ENCODE data around the gene VPS11.

Gene VPS11

DNA sequence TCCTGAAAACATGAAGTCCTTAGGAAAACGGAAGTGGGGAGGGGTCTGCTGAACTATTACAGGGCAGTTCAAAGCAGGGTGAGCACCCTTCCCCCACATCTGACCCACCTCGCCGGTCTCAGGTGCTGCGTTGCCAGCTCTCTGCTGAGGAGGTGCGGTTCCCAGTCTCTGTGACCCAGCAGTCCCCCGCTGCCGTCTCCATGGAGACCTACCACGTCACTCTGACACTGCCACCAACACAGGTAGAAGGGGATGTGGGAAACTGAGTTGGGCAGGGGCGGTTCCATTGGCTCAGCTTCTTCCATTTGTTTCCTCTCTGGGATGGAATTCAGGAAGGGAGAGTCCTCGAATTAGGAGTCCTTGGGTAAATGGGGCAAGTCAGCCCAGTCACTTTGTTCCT, 42.8 kb downstream of the VPS11 start:
- H2AFZ ChIP-seq (ENCODE audit: low read length) = no peak overlapping the region
- H3K4me1 ChIP-seq (ENCODE audit: insufficient read depth, low read length, poor library complexity, severe bottlenecking) = peaks cover 31% of the 10 kb centered on the region
- H3K79me2 ChIP-seq (ENCODE audit: insufficient read depth, low read length) = peaks cover 35% of the 10 kb centered on the region
- H4K20me1 ChIP-seq (ENCODE audit: insufficient read depth, low read length, poor library complexity, severe bottlenecking) = no peaks in the 10 kb centered on the region
- H3K4me3 ChIP-seq (ENCODE audit: low read length, poor library complexity, severe bottlenecking) = no peak overlapping the region
- H3K36me3 ChIP-seq (ENCODE audit: insufficient read depth, low read length) = peaks cover 11% of the 10 kb centered on the region; the same call in 1 of the 2 replicates
- no peaks in the 10 kb centered on the region for H3F3A ChIP-seq (ENCODE audit: low read depth)
- no peaks in the 10 kb centered on the region for H3K9me3 ChIP-seq (ENCODE audit: insufficient read depth, low read depth, low read length)
- TF ChIP-seq, protein P1, sequence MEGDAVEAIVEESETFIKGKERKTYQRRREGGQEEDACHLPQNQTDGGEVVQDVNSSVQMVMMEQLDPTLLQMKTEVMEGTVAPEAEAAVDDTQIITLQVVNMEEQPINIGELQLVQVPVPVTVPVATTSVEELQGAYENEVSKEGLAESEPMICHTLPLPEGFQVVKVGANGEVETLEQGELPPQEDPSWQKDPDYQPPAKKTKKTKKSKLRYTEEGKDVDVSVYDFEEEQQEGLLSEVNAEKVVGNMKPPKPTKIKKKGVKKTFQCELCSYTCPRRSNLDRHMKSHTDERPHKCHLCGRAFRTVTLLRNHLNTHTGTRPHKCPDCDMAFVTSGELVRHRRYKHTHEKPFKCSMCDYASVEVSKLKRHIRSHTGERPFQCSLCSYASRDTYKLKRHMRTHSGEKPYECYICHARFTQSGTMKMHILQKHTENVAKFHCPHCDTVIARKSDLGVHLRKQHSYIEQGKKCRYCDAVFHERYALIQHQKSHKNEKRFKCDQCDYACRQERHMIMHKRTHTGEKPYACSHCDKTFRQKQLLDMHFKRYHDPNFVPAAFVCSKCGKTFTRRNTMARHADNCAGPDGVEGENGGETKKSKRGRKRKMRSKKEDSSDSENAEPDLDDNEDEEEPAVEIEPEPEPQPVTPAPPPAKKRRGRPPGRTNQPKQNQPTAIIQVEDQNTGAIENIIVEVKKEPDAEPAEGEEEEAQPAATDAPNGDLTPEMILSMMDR (conservative IDR thresholded peaks at IDR 0.05; ENCODE audit: low read length) = no peak
- no peak for TF ChIP-seq EZH2phosphoT487 (IDR thresholded peaks at IDR 0.05; ENCODE audit: borderline replicate concordance)
- H3K9me2 ChIP-seq (replicated peaks; ENCODE audit: low read depth, low read length) = no peaks in the 10 kb centered on the region
- H3K27me3 ChIP-seq (ENCODE audit: insufficient read depth, low read length, poor library complexity, severe bottlenecking) = no peaks in the 10 kb centered on the region
- H3K4me2 ChIP-seq (ENCODE audit: low read depth, low read length, poor library complexity, severe bottlenecking) = peak overlapping the region; percentile 100
- no peak overlapping the region for H3K9ac ChIP-seq (ENCODE audit: low read depth, low read length, poor library complexity, severe bottlenecking)

DNA sequence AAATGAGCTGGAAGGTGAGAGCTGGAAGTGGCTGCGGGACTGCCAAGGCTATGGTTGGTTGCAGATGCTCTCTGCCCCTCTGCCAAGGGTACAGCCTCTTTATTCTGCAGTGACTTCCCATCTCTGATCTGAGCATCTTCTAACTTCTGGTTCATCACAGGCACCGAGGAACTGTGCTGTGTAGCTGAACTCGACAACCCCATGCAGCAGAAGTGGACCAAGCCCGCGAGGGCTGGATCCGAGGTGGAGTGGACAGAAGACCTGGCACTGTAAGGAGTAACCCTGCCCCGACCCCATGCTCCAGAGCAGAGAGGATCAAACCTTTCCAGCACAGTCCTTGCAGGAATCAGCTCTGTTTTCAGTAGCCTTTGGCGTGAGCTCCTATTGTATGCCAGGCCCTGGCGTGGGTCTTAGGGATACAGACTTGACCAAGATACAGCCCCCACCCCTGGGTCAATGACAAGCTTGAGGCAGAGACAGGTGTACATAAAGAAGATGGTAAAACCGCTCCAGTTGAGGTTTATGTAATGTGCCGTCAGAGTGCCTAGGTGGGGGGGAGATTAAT, 43.8 kb downstream of the VPS11 start:
- no peak overlapping the region for H2AFZ ChIP-seq (ENCODE audit: low read length)
- TF ChIP-seq EZH2phosphoT487 (IDR thresholded peaks at IDR 0.05; ENCODE audit: borderline replicate concordance) = no peak
- TF ChIP-seq, protein P1 (conservative IDR thresholded peaks at IDR 0.05; ENCODE audit: low read length) = no peak
- no peaks in the 10 kb centered on the region for H3K27me3 ChIP-seq (ENCODE audit: insufficient read depth, low read length, poor library complexity, severe bottlenecking)
- H3F3A ChIP-seq (ENCODE audit: low read depth) = no peaks in the 10 kb centered on the region
- no peak overlapping the region for H3K4me2 ChIP-seq (ENCODE audit: low read depth, low read length, poor library complexity, severe bottlenecking)
- peaks cover 35% of the 10 kb centered on the region for H3K79me2 ChIP-seq (ENCODE audit: insufficient read depth, low read length)
- H4K20me1 ChIP-seq (ENCODE audit: insufficient read depth, low read length, poor library complexity, severe bottlenecking) = no peaks in the 10 kb centered on the region
- peaks cover 11% of the 10 kb centered on the region; the same call in 1 of the 2 replicates for H3K36me3 ChIP-seq (ENCODE audit: insufficient read depth, low read length)
- H3K9me2 ChIP-seq (replicated peaks; ENCODE audit: low read depth, low read length) = no peaks in the 10 kb centered on the region
- H3K4me1 ChIP-seq (ENCODE audit: insufficient read depth, low read length, poor library complexity, severe bottlenecking) = peaks cover 26% of the 10 kb centered on the region
- H3K9me3 ChIP-seq (ENCODE audit: insufficient read depth, low read depth, low read length) = no peaks in the 10 kb centered on the region
- no peak overlapping the region for H3K4me3 ChIP-seq (ENCODE audit: low read length, poor library complexity, severe bottlenecking)
- H3K9ac ChIP-seq (ENCODE audit: low read depth, low read length, poor library complexity, severe bottlenecking) = no peak overlapping the region

DNA sequence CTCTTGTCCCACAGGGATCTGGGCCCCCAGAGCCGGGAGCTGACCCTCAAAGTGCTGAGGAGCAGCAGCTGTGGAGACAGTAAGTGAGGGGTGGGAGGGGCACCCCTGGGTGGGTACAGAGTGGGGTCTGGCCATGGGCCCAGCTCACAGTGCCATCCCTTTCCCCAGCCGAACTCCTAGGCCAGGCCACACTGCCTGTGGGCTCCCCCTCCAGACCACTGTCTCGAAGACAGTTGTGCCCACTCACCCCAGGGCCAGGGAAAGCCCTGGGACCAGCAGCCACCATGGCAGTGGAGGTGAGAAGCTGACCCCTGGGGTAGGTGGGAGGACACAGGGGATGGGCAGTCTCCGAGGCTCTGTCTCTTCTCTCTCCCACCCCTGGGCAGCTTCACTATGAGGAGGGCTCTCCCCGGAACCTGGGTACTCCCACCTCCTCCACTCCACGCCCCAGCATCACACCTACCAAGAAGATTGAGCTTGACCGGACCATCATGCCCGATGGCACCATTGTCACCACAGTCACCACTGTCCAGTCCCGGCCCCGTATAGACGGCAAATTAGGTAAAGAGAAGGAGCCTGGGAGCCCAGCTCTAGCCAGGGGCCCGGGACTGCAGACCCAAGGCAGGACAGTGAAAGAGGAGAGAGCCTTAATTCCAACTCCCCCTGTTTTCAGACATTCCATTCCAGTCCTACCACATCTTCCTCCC, 44.8 kb downstream of the VPS11 start:
- Histone ChIP-seq H3K36me3 (ENCODE audit: insufficient read depth, low read length) (peaks cover 11% of the 10 kb centered on the region; the same call in 1 of the 2 replicates), H3F3A (ENCODE audit: low read depth) (no peaks in the 10 kb centered on the region), H3K27me3 (ENCODE audit: insufficient read depth, low read length, poor library complexity, severe bottlenecking) (no peaks in the 10 kb centered on the region), H3K9me2 (replicated peaks; ENCODE audit: low read depth, low read length) (no peaks in the 10 kb centered on the region), H3K4me1 (ENCODE audit: insufficient read depth, low read length, poor library complexity, severe bottlenecking) (peaks cover 21% of the 10 kb centered on the region), H4K20me1 (ENCODE audit: insufficient read depth, low read length, poor library complexity, severe bottlenecking) (no peaks in the 10 kb centered on the region), H2AFZ (ENCODE audit: low read length) (no peak overlapping the region), H3K4me2 (ENCODE audit: low read depth, low read length, poor library complexity, severe bottlenecking) (no peak overlapping the region), H3K79me2 (ENCODE audit: insufficient read depth, low read length) (peaks cover 27% of the 10 kb centered on the region), H3K4me3 (ENCODE audit: low read length, poor library complexity, severe bottlenecking) (no peak overlapping the region), H3K9ac (ENCODE audit: low read depth, low read length, poor library complexity, severe bottlenecking) (no peak overlapping the region), H3K9me3 (ENCODE audit: insufficient read depth, low read depth, low read length) (no peaks in the 10 kb centered on the region)
- TF ChIP-seq EZH2phosphoT487 (IDR thresholded peaks at IDR 0.05; ENCODE audit: borderline replicate concordance) = no peak
- TF ChIP-seq, protein P1 (conservative IDR thresholded peaks at IDR 0.05; ENCODE audit: low read length) = no peak
